AG08395 (cell line): ENCODE measurements around the gene SLC6A9.

Experiments
- DNase-seq: peaks from one replicate; pipeline ENCODE4 v3.0.0; 2012; ENCODE audit warnings: mixed read lengths, low spot score

The SLC6A9 gene

GRCh38 chr1:44031252-44032169, at the start of gene SLC6A9:
Gene SLC6A9, minus strand, starts transcription at chr1:44031462. Its CDS starts 7,185 bp downstream, at chr1:44024277.
- DNase-seq = peak; percentile 68

- no peak for DNase-seq
Measured at GRCh38 chr1:44079566-44079965, 48.3 kb upstream of the SLC6A9 start.

GRCh38 chr1:44078104-44078503, 46.8 kb upstream of the SLC6A9 start:
- DNase-seq = no peak

GRCh38 chr1:44077421-44077820, 46.2 kb upstream of the SLC6A9 start:
- no peak for DNase-seq

GRCh38 chr1:44076066-44076465, 44.8 kb upstream of the SLC6A9 start:
- peak; percentile 14 for DNase-seq

- no peak for DNase-seq
Measured at GRCh38 chr1:44074415-44074814, 43.2 kb upstream of the SLC6A9 start.

GRCh38 chr1:44073528-44073927, 42.3 kb upstream of the SLC6A9 start:
- DNase-seq = no peak

- no peak for DNase-seq
Measured at GRCh38 chr1:44072821-44073220, 41.6 kb upstream of the SLC6A9 start.

- peak; percentile 83 for DNase-seq
Measured at GRCh38 chr1:44072204-44072603, 40.9 kb upstream of the SLC6A9 start.

- DNase-seq = no peak
Measured at GRCh38 chr1:44071461-44071860, 40.2 kb upstream of the SLC6A9 start.

- DNase-seq = no peak
Measured at GRCh38 chr1:44068442-44068921, 37.2 kb upstream of the SLC6A9 start.

GRCh38 chr1:44067266-44068250, 36.3 kb upstream of the SLC6A9 start:
- DNase-seq = no peak

- no peak for DNase-seq
Measured at GRCh38 chr1:44062656-44063179, 31.5 kb upstream of the SLC6A9 start.

GRCh38 chr1:44061857-44062256, 30.6 kb upstream of the SLC6A9 start:
- no peak for DNase-seq

GRCh38 chr1:44060830-44061267, 29.6 kb upstream of the SLC6A9 start:
- no peak for DNase-seq

GRCh38 chr1:44059664-44060355, 28.5 kb upstream of the SLC6A9 start:
- no peak for DNase-seq

GRCh38 chr1:44059212-44059611, 27.9 kb upstream of the SLC6A9 start:
- no peak for DNase-seq

GRCh38 chr1:44057293-44057692, 26.0 kb upstream of the SLC6A9 start:
- no peak for DNase-seq

- DNase-seq = no peak
Measured at GRCh38 chr1:44053394-44053793, 22.1 kb upstream of the SLC6A9 start.

GRCh38 chr1:44050261-44050660, 19.0 kb upstream of the SLC6A9 start:
- no peak for DNase-seq

- peak; percentile 84 for DNase-seq
Measured at GRCh38 chr1:44049839-44050238, 18.6 kb upstream of the SLC6A9 start.
